Natural killer cell (primary cell): Measurements from ENCODE around the gene B3GALT6. TPM values are rescaled to one million over a fixed set of nuclear protein-coding genes. Genes with fewer than 3 reads are reported as not detected.

Source experiments
- ATAC-seq, 3 donors: fragments of 150-1000 bp in 2 of 3; fragments of 200-7000 bp in 1 of 3; cut with Tn5 transposase; 1 replicate in 1 of 3; 2 replicates in 2 of 3; pipeline ENCODE4 v1.10.0; 2021; ENCODE audit warnings: mild to moderate bottlenecking in 2 of 3, moderate library complexity in 2 of 3
- DNase-seq, 2 donors: peaks; one replicate each; pipeline versions ENCODE4 v3.0.0 to v3.0.0-alpha.2; 2013 to 2021; ENCODE audit warnings: mixed read lengths in 1 of 2
- H3K27ac ChIP-seq: one replicate; pipeline ENCODE4 v1.5.1; 2013; ENCODE audit warnings: mild to moderate bottlenecking, low read length
- H3K27me3 ChIP-seq: one replicate; pipeline ENCODE4 v1.6.1; 2013; ENCODE audit warnings: low read length; ENCODE audit not compliant: control insufficient read depth, insufficient read depth
- H3K36me3 ChIP-seq: one replicate; pipeline ENCODE4 v1.6.1; 2013; ENCODE audit warnings: low read length; ENCODE audit not compliant: control insufficient read depth, insufficient read depth
- H3K4me1 ChIP-seq: one replicate; pipeline ENCODE4 v1.6.1; 2013; ENCODE audit warnings: low read length; ENCODE audit not compliant: control insufficient read depth, insufficient read depth
- H3K4me3 ChIP-seq: one replicate; pipeline ENCODE4 v1.5.1; 2013; ENCODE audit warnings: low read length
- H3K9me3 ChIP-seq: one replicate; pipeline ENCODE4 v1.6.1; 2013; ENCODE audit warnings: low read length; ENCODE audit not compliant: control insufficient read depth, insufficient read depth
- H3K27ac Mint-ChIP-seq, 2 donors: one replicate each; pipeline ENCODE4 v1.8.0; 2022; ENCODE audit warnings: mild to moderate bottlenecking in 2 of 2, mixed read lengths in 2 of 2, moderate library complexity in 1 of 2
- H3K27me3 Mint-ChIP-seq, 2 donors: one replicate each; pipeline ENCODE4 v1.8.0; 2022; ENCODE audit warnings: low read depth in 2 of 2, mixed read lengths in 2 of 2
- H3K36me3 Mint-ChIP-seq: one replicate; pipeline ENCODE4 v1.8.0; 2022; ENCODE audit warnings: mixed read lengths
- H3K4me1 Mint-ChIP-seq, 2 donors: one replicate each; pipeline ENCODE4 v1.8.0; 2022; ENCODE audit warnings: mixed read lengths in 2 of 2
- H3K4me3 Mint-ChIP-seq: one replicate; pipeline ENCODE4 v1.8.0; 2022; ENCODE audit warnings: mild to moderate bottlenecking, moderate library complexity, mixed read lengths
- H3K9me3 Mint-ChIP-seq, 2 donors: one replicate each; pipeline ENCODE4 v1.8.0; 2022; ENCODE audit warnings: mixed read lengths in 2 of 2
- WGBS: methylation state at CpG from one replicate; pipeline ENCODE4 v1.1.7; 2013; ENCODE audit warnings: missing lambda C conversion rate; ENCODE audit not compliant: insufficient coverage; 5-methylcytosine and 5-hydroxymethylcytosine counted together
- intact Hi-C: fragments of 100-400 bp; cut with micrococcal nuclease; formaldehyde crosslinking; loops from one replicate; pipeline ENCODE4 v1.14.2; 2022
- total RNA-seq, 4 donors: library from RNA; stranded (reverse); fragments of 120-200 nt in 1 of 4; gene quantifications; one replicate each; pipeline versions ENCODE4 v1.2.3 to v1.2.4, GENCODE V29; 2013 to 2022
- TF ChIP-seq, protein P1 (sequence below): fragments of 200-600 bp; IDR thresholded peaks from one replicate; pipeline ENCODE4 v1.8.0; 2022; ENCODE audit warnings: antibody characterized with exemption

B3GALT6 gene
- total RNA-seq, 3 donors from 2014 or later (not counting 1 experiment from before 2014, with no cell fraction given), result 13.7 to 16.5 (median 16.3) TPM

DNA sequence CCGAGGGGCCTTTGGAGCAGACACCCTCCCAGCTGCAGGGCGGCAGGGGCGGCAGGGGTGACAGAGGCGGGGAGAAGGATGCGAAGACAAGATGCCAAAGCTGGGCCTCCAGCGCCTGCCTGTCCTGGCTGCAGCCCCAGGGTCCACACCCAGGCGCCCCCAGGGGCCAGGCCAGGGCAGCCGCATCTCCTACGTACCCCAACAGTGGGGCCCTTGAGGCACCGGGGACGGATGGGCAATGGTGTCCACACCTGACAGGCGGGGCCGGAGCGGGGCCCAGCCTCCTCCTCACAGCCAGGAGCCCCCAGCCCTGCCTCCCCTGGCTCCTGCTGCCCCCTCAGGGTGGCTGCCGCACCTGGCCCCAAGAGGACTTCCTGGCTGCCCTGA, 7.2 kb downstream of the B3GALT6 start:
- Mint-ChIP-seq H3K4me1 (peaks cover 0 to 1% of the 10 kb centered on the region in 2 donors), H3K9me3 (no peaks in the 10 kb centered on the region), H3K27ac (no peak overlapping the region), H3K27me3 (no peaks in the 10 kb centered on the region), H3K36me3 (no peaks in the 10 kb centered on the region), H3K4me3 (no peak overlapping the region)
- H3K36me3 ChIP-seq, result peaks cover 5% of the 10 kb centered on the region
- TF ChIP-seq, protein P1, sequence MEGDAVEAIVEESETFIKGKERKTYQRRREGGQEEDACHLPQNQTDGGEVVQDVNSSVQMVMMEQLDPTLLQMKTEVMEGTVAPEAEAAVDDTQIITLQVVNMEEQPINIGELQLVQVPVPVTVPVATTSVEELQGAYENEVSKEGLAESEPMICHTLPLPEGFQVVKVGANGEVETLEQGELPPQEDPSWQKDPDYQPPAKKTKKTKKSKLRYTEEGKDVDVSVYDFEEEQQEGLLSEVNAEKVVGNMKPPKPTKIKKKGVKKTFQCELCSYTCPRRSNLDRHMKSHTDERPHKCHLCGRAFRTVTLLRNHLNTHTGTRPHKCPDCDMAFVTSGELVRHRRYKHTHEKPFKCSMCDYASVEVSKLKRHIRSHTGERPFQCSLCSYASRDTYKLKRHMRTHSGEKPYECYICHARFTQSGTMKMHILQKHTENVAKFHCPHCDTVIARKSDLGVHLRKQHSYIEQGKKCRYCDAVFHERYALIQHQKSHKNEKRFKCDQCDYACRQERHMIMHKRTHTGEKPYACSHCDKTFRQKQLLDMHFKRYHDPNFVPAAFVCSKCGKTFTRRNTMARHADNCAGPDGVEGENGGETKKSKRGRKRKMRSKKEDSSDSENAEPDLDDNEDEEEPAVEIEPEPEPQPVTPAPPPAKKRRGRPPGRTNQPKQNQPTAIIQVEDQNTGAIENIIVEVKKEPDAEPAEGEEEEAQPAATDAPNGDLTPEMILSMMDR, result no peak
- 79% methylated on average over 15 of the region's 15 CpGs for WGBS
- H3K4me1 ChIP-seq, result peaks cover 11% of the 10 kb centered on the region
- H3K9me3 ChIP-seq, result no peaks in the 10 kb centered on the region
- H3K27me3 ChIP-seq, result peaks cover 2% of the 10 kb centered on the region
- intact Hi-C loops, result no loop called here
- ATAC-seq (no peak), DNase-seq (no peak)
- no peak overlapping the region for H3K27ac ChIP-seq
- H3K4me3 ChIP-seq, result no peak overlapping the region

DNA sequence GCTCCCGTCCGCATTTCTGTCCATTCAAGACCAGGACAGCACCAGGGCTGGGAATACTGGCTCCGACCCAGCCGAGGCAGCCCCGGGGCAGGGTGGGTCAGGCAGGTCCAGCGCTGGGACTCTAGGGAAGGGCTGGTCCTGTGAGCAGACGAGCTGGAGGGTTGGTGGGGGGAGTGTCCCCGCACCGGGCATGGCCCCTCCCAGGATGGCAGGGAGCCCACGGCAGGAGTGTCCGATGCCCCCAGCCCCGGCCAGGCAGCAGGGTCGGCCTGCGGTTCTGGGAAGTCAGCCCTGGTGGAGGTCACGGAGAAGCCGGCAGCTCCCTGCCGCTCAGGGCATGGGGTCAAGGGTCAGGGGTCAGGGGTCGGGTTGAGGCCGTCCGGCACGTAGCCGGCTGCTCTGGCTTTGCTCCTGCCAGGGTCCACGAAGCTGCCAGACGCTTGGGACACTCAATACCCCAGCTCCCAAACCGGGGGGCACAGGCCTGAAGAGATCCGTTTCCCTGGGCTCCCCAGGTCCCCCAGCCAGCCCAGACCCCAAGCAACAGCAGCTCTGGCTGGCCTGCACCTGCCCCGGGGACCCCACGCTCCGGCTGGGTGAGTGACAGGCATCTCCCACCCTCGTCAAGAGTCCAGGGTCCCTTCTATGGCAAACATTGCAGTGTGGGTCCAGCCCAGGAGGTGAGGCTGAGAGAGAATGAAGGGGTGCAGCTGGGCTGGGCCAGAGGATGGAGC, 7.7 kb downstream of the B3GALT6 start:
- Histone ChIP-seq H3K27me3 (peaks cover 2% of the 10 kb centered on the region), H3K4me1 (peaks cover 11% of the 10 kb centered on the region), H3K9me3 (no peaks in the 10 kb centered on the region), H3K27ac (no peak overlapping the region), H3K4me3 (no peak overlapping the region), H3K36me3 (peaks cover 3% of the 10 kb centered on the region)
- H3K4me1 Mint-ChIP-seq, result no peaks in the 10 kb centered on the region
- H3K27ac Mint-ChIP-seq, result no peak overlapping the region
- H3K4me3 Mint-ChIP-seq, result no peak overlapping the region
- H3K27me3 Mint-ChIP-seq, result no peaks in the 10 kb centered on the region
- no peak for ATAC-seq
- intact Hi-C loops, result no loop called here
- TF ChIP-seq, protein P1, result no peak
- H3K36me3 Mint-ChIP-seq, result no peaks in the 10 kb centered on the region
- H3K9me3 Mint-ChIP-seq, result no peaks in the 10 kb centered on the region
- WGBS, result 67% methylated on average over 30 of the region's 30 CpGs
- DNase-seq, result no peak

DNA sequence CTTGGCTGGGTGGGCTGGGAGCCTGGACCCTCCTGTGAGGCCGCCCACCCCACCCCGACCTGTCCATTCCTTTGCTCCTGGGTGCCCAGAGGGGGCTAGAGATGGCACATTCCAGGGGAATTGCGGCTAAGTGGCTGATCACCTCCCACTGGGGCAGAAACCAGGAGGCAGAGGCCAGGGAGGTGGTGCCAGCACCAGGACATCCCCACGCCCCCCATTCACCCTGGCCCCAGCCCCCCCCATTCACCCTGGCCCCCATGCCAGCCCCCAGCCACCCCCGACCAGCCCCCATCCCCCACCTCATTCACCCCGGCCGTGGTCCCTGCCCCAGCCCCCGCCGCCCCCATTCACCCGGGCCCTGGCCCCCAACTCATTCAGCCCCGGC, 8.3 kb downstream of the B3GALT6 start:
- peaks cover 11% of the 10 kb centered on the region for H3K4me1 ChIP-seq
- no peak overlapping the region for H3K4me3 ChIP-seq
- no peak for ATAC-seq
- H3K27ac ChIP-seq, result no peak overlapping the region
- Mint-ChIP-seq H3K9me3 (no peaks in the 10 kb centered on the region), H3K36me3 (no peaks in the 10 kb centered on the region), H3K4me1 (no peaks in the 10 kb centered on the region), H3K27ac (no peak overlapping the region), H3K27me3 (no peaks in the 10 kb centered on the region), H3K4me3 (no peak overlapping the region)
- no peaks in the 10 kb centered on the region for H3K36me3 ChIP-seq
- no peaks in the 10 kb centered on the region for H3K9me3 ChIP-seq
- intact Hi-C loops, result no loop called here
- no peak for DNase-seq
- H3K27me3 ChIP-seq, result peaks cover 4% of the 10 kb centered on the region
- 71% methylated on average over 3 of the region's 11 CpGs for WGBS
- TF ChIP-seq, protein P1, result no peak
